Gastrocnemius medialis (tissue), 4 donors: ENCODE results near the gene GNB3. TPM values are rescaled to one million over a fixed set of nuclear protein-coding genes. Genes with fewer than 3 reads are reported as not detected.

Experiments used
- ATAC-seq, 2 donors: fragments of 150-250 bp; one replicate each; pipeline ENCODE4 v1.9.1; 2016
- DNase-seq, 2 donors: peaks; one replicate each; pipeline ENCODE4 v3.0.0-alpha.2; 2019
- H3K27ac ChIP-seq, 4 donors: fragments of 200-600 bp; sonication (generic); 1 replicate in 1 of 4; 2 replicates in 3 of 4; pipeline ENCODE4 v1.5.1; 2016 to 2018; ENCODE audit warnings: mild to moderate bottlenecking in 2 of 4, moderate library complexity in 1 of 4
- H3K27me3 ChIP-seq, 3 donors: fragments of 200-600 bp; sonication (generic) in 2 of 3; 1 replicate in 1 of 3; 2 replicates in 2 of 3; pipeline versions ENCODE4 v1.5.1 to v1.6.0; 2016 to 2019; ENCODE audit warnings: mild to moderate bottlenecking in 1 of 3, moderate library complexity in 1 of 3
- H3K36me3 ChIP-seq, 2 donors: fragments of 200-600 bp; sonication (generic) in 1 of 2; one replicate each; pipeline ENCODE4 v1.5.1; 2017 to 2018
- H3K4me1 ChIP-seq, 2 donors: fragments of 200-600 bp; sonication (generic) in 1 of 2; one replicate each; pipeline ENCODE4 v1.5.1; 2016 to 2017; ENCODE audit warnings: mild to moderate bottlenecking in 2 of 2
- H3K4me3 ChIP-seq, 4 donors: fragments of 200-600 bp; sonication (generic) in 3 of 4; 1 replicate in 1 of 4; 2 replicates in 3 of 4; pipeline ENCODE4 v1.5.1; 2016 to 2019; ENCODE audit warnings: mild to moderate bottlenecking in 2 of 4
- H3K9me3 ChIP-seq, 3 donors: fragments of 200-600 bp; sonication (generic) in 2 of 3; 1 replicate in 1 of 3; 2 replicates in 2 of 3; pipeline ENCODE4 v1.5.1; 2016 to 2019
- POLR2A ChIP-seq, 2 donors: fragments of 450-650 bp; IDR thresholded peaks; one replicate each; pipeline ENCODE4 v1.6.1; 2017; ENCODE audit warnings: antibody characterized with exemption in 2 of 2, mild to moderate bottlenecking in 2 of 2, moderate library complexity in 2 of 2
- in situ Hi-C, 4 donors: fragments of 200-750 bp; cut with MboI; loops; one replicate each; pipeline versions ENCODE4 v1.15.0 to v1.8.0; 2017; ENCODE audit warnings: low sequenced_read_pairs in 4 of 4
- intact Hi-C: fragments of 100-400 bp; cut with DNase I; formaldehyde crosslinking; loops from one replicate; pipeline ENCODE4 v1.15.1; 2023; ENCODE audit warnings: low total_unique reads
- total RNA-seq, 4 donors: library from RNA; depleted of rRNA; stranded (reverse); fragments of >200 nt; gene quantifications; one replicate each; pipeline versions ENCODE4 v1.1.0 to v1.2.3, GENCODE V29; 2016
- TF ChIP-seq, protein P1 (sequence below), 5 experiments: fragments of 450-650 bp in 3 of 5; fragments of 200-600 bp in 2 of 5; sonication (generic) in 2 of 5; IDR thresholded peaks in 4 of 5; conservative IDR thresholded peaks in 1 of 5; 1 replicate in 4 of 5; 2 replicates in 1 of 5; pipeline ENCODE4 v1.5.1; 2016 to 2019; ENCODE audit warnings: antibody characterized with exemption in 5 of 5, mild to moderate bottlenecking in 3 of 5, moderate library complexity in 3 of 5

The GNB3 gene
- total RNA-seq, 4 donors from 2014 or later, result not detected

DNA sequence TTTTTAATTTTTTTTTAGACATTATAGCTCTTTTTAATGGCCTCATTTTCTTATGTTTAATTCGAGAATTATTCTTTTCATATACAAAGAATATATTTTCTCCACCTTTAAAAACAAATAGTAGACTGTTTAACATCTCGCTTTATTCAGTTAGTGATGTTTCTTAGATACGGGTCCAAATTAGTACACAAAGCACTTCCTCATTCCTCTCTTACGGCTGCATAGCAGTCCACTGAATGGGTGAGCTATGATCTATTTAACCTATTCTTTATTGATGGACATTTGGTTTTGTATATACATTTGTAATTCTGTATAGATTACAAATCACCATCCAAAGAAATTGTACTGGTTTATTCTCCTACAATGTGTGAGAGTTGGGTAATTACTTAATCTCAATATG, 27.4 kb upstream of the GNB3 start:
- no peaks in the 10 kb centered on the region for H3K27me3 ChIP-seq
- H3K4me1 ChIP-seq, result no peaks in the 10 kb centered on the region
- H3K4me3 ChIP-seq, result no peak overlapping the region
- no peaks in the 10 kb centered on the region for H3K9me3 ChIP-seq
- in situ Hi-C loops (no loop called here), intact Hi-C loops (no loop called here)
- TF ChIP-seq, protein P1, sequence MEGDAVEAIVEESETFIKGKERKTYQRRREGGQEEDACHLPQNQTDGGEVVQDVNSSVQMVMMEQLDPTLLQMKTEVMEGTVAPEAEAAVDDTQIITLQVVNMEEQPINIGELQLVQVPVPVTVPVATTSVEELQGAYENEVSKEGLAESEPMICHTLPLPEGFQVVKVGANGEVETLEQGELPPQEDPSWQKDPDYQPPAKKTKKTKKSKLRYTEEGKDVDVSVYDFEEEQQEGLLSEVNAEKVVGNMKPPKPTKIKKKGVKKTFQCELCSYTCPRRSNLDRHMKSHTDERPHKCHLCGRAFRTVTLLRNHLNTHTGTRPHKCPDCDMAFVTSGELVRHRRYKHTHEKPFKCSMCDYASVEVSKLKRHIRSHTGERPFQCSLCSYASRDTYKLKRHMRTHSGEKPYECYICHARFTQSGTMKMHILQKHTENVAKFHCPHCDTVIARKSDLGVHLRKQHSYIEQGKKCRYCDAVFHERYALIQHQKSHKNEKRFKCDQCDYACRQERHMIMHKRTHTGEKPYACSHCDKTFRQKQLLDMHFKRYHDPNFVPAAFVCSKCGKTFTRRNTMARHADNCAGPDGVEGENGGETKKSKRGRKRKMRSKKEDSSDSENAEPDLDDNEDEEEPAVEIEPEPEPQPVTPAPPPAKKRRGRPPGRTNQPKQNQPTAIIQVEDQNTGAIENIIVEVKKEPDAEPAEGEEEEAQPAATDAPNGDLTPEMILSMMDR (IDR thresholded peaks at IDR 0.05 in 4 of 5, conservative IDR thresholded peaks at IDR 0.05 in 1 of 5), result no peak
- no peak for ATAC-seq
- no peak overlapping the region for H3K27ac ChIP-seq
- no peak for DNase-seq
- H3K36me3 ChIP-seq, result no peaks in the 10 kb centered on the region

DNA sequence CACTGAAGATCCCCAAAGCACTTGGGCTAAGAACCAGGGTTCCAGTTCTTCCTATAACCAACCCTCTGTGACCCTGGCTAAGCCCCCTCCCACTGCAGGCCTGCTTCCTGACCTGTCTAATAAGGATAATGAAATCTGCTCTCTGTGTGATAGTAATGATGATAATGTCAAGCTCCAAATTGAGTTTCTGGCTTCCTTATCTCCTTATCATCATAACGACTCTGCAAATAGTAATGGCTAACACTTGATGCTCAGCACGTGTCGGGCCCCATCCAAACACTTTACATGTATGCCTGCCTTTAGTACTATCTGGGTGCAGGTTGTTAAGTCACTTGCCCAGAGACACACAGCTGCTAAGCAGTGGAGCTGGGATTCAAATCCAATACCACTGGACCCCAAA, 24.1 kb upstream of the GNB3 start:
- Histone ChIP-seq H3K9me3 (no peaks in the 10 kb centered on the region), H3K36me3 (no peaks in the 10 kb centered on the region), H3K27ac (no peak overlapping the region), H3K4me3 (no peak overlapping the region), H3K27me3 (peaks cover 0 to 4% (median 0%) of the 10 kb centered on the region in 3 donors), H3K4me1 (no peaks in the 10 kb centered on the region)
- TF ChIP-seq, protein P1 (IDR thresholded peaks at IDR 0.05 in 4 of 5, conservative IDR thresholded peaks at IDR 0.05 in 1 of 5), result no peak
- no peak for TF ChIP-seq POLR2A (IDR thresholded peaks at IDR 0.05)
- DNase-seq, result no peak
- intact Hi-C loops (no loop called here), in situ Hi-C loops (no loop called here)
- no peak for ATAC-seq

DNA sequence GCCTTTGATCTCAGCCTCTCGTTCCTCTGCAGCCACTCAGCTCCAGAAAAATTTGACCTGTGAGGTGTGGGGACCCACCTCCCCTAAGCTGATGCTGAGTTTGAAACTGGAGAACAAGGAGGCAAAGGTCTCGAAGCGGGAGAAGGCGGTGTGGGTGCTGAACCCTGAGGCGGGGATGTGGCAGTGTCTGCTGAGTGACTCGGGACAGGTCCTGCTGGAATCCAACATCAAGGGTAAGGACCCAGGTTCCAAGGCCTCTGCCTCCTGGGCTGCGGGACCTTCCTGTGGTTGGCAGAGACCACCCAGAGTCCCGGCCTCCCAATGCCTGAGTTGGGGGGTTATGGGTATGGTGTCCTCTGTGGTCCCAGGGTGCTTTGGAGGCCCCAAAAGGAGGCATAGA, 23.6 kb upstream of the GNB3 start:
- in situ Hi-C loops (no loop called here), intact Hi-C loops (no loop called here)
- no peak overlapping the region for H3K27ac ChIP-seq
- DNase-seq, result no peak
- peaks cover 3 to 9% (median 4%) of the 10 kb centered on the region in 3 donors for H3K27me3 ChIP-seq
- no peaks in the 10 kb centered on the region for H3K4me1 ChIP-seq
- TF ChIP-seq POLR2A (IDR thresholded peaks at IDR 0.05), result no peak
- TF ChIP-seq, protein P1 (IDR thresholded peaks at IDR 0.05 in 4 of 5, conservative IDR thresholded peaks at IDR 0.05 in 1 of 5), result no peak
- H3K36me3 ChIP-seq, result no peaks in the 10 kb centered on the region
- no peak for ATAC-seq
- no peak overlapping the region for H3K4me3 ChIP-seq
- no peaks in the 10 kb centered on the region for H3K9me3 ChIP-seq

DNA sequence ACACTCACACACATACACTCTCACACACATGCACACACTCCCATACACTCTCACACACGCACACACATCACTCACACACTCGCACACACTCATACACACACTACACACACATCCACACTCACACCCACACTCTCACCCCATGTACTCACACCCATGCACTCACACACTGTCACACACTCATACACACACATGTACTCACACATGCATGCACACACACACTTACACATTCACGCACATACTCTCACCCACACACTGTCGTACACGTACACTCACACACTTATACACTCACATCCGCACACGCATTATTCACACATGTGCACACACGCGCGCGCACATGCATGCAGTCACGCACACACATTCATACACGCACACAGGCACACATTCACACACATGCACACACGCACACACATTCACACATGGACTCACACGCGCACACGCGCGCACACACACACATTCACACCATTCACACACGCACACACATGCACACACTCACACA, 23.0 kb upstream of the GNB3 start:
- ATAC-seq, result no peak
- no peak for DNase-seq
- intact Hi-C loops, result no loop called here

More for the DNA sequence above, 23.0 kb upstream of the GNB3 start:
- no peak overlapping the region for H3K4me3 ChIP-seq
- in situ Hi-C loops, result no loop called here
- TF ChIP-seq, protein P1 (IDR thresholded peaks at IDR 0.05 in 4 of 5, conservative IDR thresholded peaks at IDR 0.05 in 1 of 5), result no peak
- no peak for TF ChIP-seq POLR2A (IDR thresholded peaks at IDR 0.05)
- H3K27me3 ChIP-seq, result peaks cover 5 to 15% (median 10%) of the 10 kb centered on the region in 3 donors
- H3K36me3 ChIP-seq, result no peaks in the 10 kb centered on the region
- H3K9me3 ChIP-seq, result no peaks in the 10 kb centered on the region
- no peaks in the 10 kb centered on the region for H3K4me1 ChIP-seq
- no peak overlapping the region for H3K27ac ChIP-seq
